Left ventricle myocardium inferior (tissue), 1 donor: ENCODE measurements around the gene ITM2C. TPM values are rescaled to one million over a fixed set of nuclear protein-coding genes. Genes with fewer than 3 reads are reported as not detected.

Source experiments
- DNase-seq: peaks from one replicate; pipeline ENCODE4 v3.0.0-alpha.2; 2020
- H3K27ac ChIP-seq: fragments of 200-600 bp; replicated peaks from 2 replicates; pipeline ENCODE4 v1.8.0; 2021
- H3K27me3 ChIP-seq: fragments of 200-600 bp; 2 replicates; pipeline ENCODE4 v1.8.0; 2021; ENCODE audit warnings: low read depth
- H3K36me3 ChIP-seq: fragments of 200-600 bp; 2 replicates; pipeline ENCODE4 v1.8.0; 2021
- H3K4me1 ChIP-seq: fragments of 200-600 bp; 2 replicates; pipeline ENCODE4 v1.8.0; 2021
- H3K4me3 ChIP-seq: fragments of 200-600 bp; 2 replicates; pipeline ENCODE4 v1.8.0; 2021; ENCODE audit warnings: mild to moderate bottlenecking, moderate library complexity
- H3K9me3 ChIP-seq: fragments of 200-600 bp; replicated peaks from 2 replicates; pipeline ENCODE4 v1.8.0; 2021
- intact Hi-C: fragments of 100-400 bp; cut with micrococcal nuclease; formaldehyde crosslinking; loops from one replicate; pipeline ENCODE4 v1.11.0; 2022
- total RNA-seq: library from RNA; stranded (reverse); fragmentation: NEBNext Ultra II Directional; extraction: Animal tissue kit (Norgen Biotek cat#: 25700); gene quantifications from one replicate; pipeline ENCODE4 v1.2.1, GENCODE V29; 2021
- TF ChIP-seq, protein P1 (sequence below): fragments of 200-600 bp; IDR thresholded peaks from 2 replicates; pipeline ENCODE4 v1.8.0; 2021; ENCODE audit warnings: antibody characterized with exemption, mild to moderate bottlenecking, borderline replicate concordance
- donor health status: DM: no; HTN: yes; CAD: no; lungs with severe emphysema.

ITM2C gene
- total RNA-seq, 1 donor from 2014 or later, result 25.5 TPM

DNA sequence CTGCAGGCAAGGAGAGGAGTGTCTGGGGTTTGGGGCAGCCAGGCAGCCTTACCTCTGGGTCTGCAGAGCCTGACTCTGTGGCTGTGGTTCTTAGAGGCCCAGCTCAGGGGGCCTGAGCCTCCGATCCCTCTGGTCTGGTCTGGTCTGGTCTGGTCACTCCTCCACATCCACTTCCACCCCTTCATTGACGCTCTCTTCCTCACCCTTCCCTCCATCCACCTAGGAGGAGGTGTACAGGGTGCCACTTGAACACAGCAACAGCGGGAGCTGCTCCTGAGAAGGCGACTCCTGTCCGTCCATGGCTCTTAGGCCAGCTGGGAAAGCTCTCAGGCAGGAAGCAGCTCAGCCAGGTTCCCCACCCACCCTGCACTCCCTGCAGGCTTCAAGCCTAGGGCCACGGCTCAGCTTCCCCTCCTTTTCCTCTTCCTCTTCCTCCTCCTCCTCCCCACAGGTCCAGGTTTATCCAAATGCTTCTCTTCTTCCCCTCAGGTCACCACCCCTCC is 43.4 kb downstream of the ITM2C start:
- Histone ChIP-seq H3K4me3 (peak overlapping the region; percentile 41), H3K36me3 (no peaks in the 10 kb centered on the region), H3K27me3 (peaks cover 7% of the 10 kb centered on the region), H3K27ac (peak overlapping the region; percentile 38), H3K4me1 (peaks cover 11% of the 10 kb centered on the region), H3K9me3 (no peaks in the 10 kb centered on the region)
- no peak for DNase-seq
- TF ChIP-seq, protein P1, sequence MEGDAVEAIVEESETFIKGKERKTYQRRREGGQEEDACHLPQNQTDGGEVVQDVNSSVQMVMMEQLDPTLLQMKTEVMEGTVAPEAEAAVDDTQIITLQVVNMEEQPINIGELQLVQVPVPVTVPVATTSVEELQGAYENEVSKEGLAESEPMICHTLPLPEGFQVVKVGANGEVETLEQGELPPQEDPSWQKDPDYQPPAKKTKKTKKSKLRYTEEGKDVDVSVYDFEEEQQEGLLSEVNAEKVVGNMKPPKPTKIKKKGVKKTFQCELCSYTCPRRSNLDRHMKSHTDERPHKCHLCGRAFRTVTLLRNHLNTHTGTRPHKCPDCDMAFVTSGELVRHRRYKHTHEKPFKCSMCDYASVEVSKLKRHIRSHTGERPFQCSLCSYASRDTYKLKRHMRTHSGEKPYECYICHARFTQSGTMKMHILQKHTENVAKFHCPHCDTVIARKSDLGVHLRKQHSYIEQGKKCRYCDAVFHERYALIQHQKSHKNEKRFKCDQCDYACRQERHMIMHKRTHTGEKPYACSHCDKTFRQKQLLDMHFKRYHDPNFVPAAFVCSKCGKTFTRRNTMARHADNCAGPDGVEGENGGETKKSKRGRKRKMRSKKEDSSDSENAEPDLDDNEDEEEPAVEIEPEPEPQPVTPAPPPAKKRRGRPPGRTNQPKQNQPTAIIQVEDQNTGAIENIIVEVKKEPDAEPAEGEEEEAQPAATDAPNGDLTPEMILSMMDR, result no peak
- intact Hi-C loops, result no loop called here

DNA sequence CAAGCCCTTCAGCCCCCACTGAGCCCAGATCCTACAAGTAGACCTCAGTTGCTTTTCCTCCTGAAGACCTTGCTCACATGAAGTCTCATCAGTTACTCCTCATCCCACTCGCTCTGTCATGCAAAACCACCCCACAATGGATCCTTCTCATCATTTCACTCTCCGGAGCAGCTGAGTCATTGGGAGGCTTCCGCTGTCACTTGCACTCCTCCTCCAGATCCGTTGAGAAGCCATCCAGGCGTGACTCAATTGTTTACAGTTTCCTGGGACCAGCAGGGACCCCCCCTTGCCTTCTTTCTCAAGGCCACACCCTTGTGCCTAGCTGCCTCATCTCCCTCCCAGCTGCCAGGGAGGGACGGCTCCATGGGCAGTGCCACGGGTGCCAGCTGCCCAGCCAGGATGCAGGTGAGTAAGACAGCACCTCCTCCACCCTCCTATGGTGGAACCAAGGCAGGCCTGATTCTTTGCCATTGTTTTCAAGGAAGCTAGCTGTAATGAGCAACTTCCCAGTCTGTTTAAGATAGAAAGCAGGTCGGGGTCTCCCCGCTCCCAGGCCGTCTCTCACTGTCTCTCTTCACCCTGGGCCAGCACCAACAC is 44.0 kb downstream of the ITM2C start:
- TF ChIP-seq, protein P1, result no peak
- Histone ChIP-seq H3K27ac (peak overlapping the region; percentile 38), H3K4me3 (peak overlapping the region; percentile 41), H3K36me3 (no peaks in the 10 kb centered on the region), H3K27me3 (peaks cover 8% of the 10 kb centered on the region), H3K4me1 (peaks cover 11% of the 10 kb centered on the region), H3K9me3 (no peaks in the 10 kb centered on the region)
- intact Hi-C loops, result no loop called here
- DNase-seq, result no peak

DNA sequence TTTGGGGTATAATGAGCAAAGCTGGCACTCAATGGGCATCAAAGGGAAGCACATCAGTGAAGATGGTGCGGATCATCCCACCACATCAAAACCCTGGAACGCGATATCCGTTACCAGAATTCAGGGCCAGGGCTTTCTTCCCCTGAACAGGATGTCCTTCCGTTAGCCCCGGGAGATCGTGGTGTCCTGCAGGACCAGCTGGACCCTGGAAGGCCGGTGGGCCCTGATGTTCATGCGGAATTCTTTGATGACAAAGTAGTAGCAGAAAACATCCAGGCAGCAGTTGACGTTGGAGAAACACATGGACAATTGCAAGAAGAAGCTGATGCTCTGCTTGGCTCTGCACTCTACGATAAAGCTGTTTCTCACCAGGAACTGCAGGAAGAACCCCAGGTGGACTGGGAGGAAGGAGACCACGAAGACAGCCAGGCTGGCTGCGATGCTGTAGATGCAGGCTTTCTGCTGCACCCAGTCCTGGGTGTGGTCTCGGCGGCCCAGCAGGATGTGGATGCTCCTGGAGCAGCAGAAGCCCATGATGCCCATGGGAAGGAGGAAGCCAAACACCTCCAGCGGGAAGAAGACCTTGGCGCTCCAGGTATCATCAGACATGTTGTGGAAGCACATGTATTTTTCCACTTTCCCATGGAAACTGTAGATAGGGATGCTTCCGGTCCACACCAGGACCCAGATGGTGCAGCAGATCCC is 45.3 kb downstream of the ITM2C start:
- no peak overlapping the region for H3K4me3 ChIP-seq
- TF ChIP-seq, protein P1, result no peak
- intact Hi-C loops, result no loop called here
- no peak for DNase-seq
- H3K9me3 ChIP-seq, result no peaks in the 10 kb centered on the region
- peaks cover 20% of the 10 kb centered on the region for H3K27me3 ChIP-seq
- no peaks in the 10 kb centered on the region for H3K36me3 ChIP-seq
- H3K4me1 ChIP-seq, result peaks cover 11% of the 10 kb centered on the region
- no peak overlapping the region for H3K27ac ChIP-seq

DNA sequence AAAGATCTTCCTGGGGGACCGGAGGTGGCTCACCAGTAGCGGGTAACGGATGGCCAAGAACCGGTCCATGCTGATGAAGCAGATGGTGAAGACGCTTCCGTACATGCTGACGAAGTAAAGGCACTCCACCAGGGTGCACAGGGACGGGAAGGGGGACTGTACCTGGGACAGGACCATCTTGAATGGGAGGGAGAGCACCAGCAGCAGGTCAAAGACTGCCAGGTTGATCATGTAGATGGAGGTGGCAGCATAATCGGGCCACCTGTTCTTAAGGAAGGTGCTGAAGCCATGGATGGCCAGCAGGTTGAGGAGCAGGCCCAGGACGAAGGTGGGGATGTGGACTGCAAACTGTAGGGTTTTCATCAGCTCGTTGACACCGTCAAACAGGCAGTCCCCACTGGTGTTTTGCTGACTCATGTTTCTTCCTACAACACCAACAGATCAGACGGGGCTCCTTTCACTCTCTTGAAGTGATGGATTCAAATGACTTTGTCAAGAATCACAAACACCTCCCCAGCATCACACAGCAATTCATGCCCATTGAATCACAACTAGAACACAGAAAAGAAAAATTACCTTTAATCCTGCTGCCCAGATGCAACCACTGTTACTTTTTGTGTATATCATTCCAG is 45.9 kb downstream of the ITM2C start:
- H3K4me1 ChIP-seq, result peaks cover 11% of the 10 kb centered on the region
- peaks cover 22% of the 10 kb centered on the region for H3K27me3 ChIP-seq
- no peak overlapping the region for H3K27ac ChIP-seq
- H3K4me3 ChIP-seq, result no peak overlapping the region
- no peaks in the 10 kb centered on the region for H3K36me3 ChIP-seq
- intact Hi-C loops, result no loop called here
- no peak for DNase-seq
- TF ChIP-seq, protein P1, result no peak
- no peaks in the 10 kb centered on the region for H3K9me3 ChIP-seq

DNA sequence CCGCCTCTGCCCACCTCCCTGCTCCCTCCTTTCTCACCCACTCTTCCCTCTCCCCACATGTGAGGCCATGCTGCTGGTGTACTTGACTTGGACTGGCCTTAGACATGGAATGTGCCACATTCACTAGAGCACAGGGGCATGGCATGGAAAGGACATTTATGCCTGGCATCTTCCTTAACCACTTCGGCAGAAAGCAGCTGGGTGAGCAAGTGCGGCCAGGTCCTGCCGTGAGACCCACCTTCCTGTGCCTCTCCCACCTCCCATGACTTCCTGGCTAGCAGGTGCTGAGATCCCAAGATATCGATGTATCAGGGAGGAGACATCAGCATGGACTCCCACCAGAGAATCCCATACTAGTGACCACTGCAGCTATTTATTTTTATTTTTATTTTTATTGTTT is 47.3 kb downstream of the ITM2C start:
- TF ChIP-seq, protein P1, result no peak
- intact Hi-C loops, result no loop called here
- Histone ChIP-seq H3K9me3 (no peaks in the 10 kb centered on the region), H3K4me1 (peaks cover 11% of the 10 kb centered on the region), H3K4me3 (no peak overlapping the region), H3K27me3 (peaks cover 22% of the 10 kb centered on the region), H3K36me3 (no peaks in the 10 kb centered on the region), H3K27ac (no peak overlapping the region)
- DNase-seq, result no peak
